HG02798 (cell line): ENCODE data around the gene NCR1.
"Not testable (repeated sequence)": the region's sequence is repeated elsewhere in the genome, so short reads cannot be mapped to it uniquely, and the experiment has no call there.

Source experiments
- ATAC-seq: cut with Tn5 transposase; IDR thresholded peaks from one replicate; pipeline ENCODE4 v1.9.1; 2021; ENCODE audit warnings: mild to moderate bottlenecking; ENCODE audit not compliant: unreplicated experiment, poor library complexity

NCR1 gene

DNA sequence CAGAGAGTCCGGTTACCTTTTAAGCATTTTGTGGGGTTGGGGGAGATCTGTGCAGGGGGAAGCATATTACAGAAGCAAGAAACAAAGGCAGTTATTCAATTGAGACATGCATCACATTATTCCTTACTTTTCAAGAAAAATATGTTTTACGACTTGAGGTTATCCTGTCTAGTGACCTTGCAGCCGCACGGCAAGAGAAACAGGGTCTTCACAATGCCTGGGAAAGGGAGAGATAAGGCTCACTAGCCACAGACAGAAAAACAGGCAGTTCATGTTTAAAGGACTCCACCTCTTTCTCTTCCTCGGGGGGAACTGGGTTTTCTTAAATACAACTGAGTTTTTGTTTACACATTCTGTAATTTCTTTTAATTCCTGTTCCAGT is 536 bp upstream of the NCR1 start:
- ATAC-seq: no peak

DNA sequence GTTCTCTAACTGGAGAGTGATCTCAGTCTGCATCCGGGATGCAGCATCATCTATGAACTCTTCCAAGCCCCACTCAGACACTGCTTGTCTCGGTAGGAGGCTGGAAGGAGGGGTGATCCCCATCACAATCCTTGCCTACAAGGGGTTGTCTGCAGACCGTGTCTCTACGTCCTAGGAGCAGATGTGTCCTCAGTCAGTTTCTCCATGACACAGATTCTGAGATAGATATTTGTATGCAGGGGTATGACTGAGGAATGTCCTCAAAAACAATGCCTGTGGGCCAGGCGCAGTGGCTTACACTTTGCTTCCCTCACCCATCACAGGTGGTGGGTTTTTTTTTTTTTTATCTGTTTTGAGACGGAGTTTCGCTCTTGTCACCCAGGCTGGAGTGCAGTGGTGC is 871 bp downstream of the NCR1 start:
- no peak for ATAC-seq

DNA sequence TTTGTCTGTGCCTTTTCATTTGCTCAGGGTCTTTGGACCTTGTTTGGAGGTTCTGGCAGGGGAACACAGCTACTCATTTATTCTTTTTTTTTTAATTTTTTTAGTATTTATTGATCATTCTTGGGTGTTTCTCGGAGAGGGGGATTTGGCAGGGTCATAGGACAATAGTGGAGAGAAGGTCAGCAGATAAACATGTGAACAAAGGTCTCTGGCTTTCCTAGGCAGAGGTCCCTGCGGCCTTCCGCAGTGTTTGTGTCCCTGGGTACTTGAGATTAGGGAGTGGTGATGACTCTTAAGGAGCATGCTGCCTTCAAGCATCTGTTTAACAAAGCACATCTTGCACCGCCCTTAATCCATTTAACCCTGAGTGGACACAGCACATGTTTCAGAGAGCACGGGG is 2.0 kb downstream of the NCR1 start:
- not testable (repeated sequence) for ATAC-seq

DNA sequence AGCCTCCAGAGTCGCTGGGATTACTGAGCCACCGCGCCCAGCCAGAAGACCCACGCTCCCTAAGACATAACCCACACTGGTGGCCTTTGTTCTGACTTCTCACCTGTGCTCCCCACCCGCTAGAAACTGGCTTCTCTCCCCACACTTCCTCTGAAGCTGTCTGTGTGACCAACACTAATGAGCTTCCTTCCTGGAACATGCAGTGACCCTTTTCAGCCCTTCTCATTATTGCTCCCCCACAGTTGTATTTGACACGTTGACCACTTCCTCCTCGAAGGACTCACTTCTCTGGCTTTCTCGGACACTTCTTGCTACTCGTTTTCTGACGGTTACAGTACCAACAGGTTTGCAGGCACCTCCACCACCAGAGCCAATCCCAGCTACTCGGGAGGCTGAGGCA is 10.9 kb downstream of the NCR1 start:
- no peak for ATAC-seq

DNA sequence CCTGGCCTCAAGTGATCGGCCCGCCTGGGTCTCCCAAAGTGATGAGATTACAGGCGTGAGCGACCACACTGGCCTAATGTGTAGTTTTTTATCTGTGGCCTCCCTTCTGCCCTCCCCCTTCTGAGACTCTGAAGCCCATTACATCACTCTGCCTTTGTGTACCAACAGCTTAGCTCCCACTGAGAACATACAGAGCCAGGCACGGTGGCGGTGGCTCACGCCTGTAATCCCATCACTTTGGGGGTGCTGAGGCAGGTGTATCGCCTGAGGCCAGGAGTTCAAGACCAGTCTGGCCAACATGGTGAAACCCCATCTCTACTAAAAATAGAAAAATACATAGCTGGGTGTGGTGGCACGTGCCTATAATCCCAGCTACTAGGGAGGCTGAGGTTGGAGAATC is 12.6 kb downstream of the NCR1 start:
- no peak for ATAC-seq

DNA sequence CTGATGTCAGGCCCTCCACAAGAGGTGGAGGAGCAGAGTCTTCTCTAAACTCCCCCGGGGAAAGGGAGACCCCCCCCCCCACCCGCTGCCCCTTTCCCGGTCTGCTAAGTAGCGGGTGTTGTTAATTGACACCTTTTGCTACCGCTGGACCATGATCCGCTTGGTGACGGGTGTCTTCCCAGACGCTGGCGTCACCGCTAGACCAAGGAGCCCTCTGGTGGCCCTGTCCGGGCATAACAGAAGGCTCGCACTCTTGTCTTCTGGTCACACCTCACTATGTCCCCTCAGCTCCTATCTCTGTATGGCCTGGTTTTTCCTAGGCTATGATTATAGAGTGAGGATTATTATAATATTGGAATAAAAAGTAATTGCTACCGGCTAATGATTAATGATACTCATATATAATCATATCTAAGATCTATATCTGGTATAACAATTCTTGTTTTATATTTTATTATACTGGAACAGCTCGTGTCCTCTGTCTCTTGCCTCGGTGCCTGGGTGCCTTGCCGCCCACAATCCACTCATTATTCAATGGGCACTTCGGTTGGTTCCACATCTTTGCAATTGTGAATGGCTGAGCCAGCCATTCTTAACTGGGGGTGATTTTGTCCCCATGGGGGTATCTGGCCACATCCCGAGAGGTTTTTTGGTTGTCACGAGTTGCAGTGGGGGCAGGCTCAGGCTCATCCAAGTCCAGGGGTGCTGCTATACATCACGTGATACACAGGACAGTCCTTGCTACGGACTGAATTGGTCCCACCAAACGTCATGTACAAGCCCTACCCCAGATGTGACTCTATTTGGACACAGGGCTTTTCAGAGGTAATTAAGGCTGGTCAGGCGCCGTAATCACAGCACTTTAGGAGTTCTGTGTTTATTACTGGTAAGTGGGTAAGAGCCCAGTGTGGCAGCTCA is 14.0 kb downstream of the NCR1 start:
- ATAC-seq: not testable (repeated sequence)

DNA sequence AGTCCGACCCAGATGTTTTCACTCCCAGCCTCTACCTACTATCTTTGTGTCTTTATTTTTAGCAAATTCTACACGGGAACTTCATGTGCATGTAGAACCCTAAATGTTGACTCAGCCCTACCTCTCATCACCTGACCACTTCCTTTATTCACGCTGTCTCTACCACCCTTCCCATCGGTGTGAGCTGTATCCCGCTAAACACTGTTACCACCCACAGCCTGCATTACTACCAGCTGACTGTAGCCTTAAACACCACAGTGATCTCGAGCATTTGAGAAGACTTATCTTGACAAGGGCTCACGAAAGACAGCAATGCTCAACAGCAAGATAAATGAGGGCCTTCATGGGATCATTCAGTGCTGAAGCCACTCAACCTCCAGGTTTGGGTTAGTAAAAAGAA is 15.1 kb downstream of the NCR1 start:
- ATAC-seq: no peak

DNA sequence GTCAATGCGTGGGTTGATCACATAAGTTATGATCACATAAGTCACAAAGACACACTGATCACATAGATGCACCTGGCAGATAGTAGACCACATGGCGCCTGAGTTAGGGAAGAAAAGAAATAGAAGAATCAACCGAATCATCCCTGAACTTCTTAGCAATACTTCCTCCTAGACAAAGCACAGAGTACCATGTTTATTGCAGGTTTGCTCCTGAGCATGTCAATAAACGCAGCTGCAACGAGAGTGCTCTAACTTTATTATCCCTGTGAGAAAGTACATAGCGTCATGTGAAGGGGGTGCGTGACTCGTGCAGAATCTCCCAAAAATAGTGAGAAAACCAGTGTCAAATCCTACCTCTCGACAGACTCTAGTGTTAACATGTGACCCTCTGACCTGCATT is 17.3 kb downstream of the NCR1 start:
- no peak for ATAC-seq

DNA sequence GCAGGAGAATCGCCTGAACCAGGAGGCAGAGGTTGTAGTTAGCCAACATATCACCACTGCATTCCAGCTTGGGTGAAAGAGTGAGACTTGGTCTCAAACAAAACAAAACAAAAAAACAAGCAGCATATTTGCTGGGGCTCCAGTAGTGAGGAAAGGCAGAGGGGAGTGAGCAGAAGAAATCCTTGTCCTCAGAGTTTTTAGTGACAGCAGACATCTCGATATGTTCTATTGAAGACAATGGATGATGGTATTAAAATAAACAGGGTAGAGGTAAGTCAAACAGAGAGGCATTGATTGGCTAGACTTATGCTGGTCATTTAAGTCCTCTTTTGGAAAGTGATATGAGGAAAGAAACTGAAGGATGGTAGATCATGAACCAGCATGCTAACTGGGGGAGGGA is 22.4 kb downstream of the NCR1 start:
- ATAC-seq: no peak

DNA sequence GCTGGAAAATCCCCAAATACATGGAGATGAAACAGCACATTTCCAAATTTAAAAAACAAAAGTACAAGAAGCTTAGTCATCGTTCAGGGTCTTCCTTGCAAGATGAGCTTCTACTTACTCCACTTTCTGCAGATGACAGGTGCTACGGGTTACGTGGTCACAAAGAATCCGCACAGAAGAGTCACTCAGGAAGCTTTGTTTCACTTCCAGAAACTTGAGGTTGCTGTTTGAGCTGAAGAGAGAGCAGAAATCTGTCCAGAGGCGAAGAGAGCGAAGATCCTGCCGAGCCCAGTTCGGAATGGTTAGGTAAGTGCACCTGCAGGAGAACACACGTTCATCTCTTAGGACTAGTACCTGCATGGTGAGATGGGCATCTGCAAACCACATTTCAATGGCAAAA is 32.0 kb downstream of the NCR1 start:
- no peak for ATAC-seq

DNA sequence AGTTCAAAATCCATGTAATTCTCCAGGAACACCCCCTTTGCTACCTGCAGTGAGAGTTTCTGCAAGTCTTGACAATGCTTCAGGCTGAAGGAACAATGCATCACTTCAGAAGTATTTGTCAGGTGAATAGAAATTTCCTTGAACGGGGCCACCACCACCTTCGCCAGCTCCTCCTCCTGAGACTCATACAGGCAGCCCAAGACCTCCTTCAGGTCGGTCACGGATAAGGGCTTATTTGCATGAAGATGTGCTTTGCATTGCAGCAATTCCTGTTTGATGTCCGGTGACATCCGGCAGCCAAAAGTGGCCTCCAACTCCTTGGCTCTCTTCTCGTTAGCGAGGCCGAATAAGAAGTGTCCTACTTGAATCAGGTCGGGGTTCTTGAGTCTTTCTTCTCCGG is 33.0 kb downstream of the NCR1 start:
- no peak for ATAC-seq

DNA sequence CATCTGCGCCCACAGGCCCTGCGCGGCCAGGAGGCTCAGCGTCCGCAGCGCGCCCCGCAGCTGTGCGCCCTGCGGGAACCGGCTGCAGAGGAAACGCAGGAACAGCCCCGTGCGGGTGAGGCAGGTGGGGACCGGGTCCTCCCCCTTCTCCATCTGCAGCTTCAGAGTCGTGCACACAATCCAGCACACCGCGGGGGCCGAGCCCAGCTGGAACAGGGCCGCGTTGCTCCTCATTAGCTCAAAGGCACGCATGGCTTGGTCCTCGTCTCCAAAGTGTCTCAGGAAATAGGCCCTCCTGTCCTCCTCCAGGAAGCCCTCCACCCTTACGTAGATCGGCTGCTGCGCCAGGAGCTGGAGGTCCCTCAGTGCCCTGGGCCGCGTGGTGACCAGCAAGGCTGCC is 33.6 kb downstream of the NCR1 start:
- not testable (repeated sequence) for ATAC-seq

DNA sequence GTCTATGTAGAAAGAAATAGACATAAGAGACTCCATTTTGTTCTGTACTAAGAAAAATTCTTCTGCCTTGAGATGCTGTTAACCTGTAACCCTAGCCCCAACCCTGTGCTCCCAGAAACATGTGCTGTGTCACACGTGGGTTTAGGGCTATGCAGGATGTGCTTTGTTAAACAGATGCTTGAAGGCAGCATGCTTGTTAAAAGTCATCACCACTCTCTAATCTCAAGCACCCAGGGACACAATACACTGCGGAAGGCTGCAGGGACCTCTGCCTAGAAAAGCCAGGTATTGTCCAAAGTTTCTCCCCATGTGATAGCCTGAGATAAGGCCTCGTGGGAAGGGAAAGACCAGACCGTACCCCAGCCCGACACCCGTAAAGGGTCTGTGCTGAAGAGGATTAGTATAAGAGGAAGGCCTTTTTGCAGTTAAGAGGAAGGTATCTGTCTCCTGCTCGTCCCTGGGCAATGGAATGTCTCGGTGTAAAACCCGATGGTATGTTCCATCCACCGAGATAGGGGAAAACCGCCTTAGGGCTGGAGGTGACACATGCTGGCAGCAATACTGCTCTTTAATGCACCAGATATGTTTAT is 37.9 kb downstream of the NCR1 start:
- ATAC-seq: not testable (repeated sequence)

DNA sequence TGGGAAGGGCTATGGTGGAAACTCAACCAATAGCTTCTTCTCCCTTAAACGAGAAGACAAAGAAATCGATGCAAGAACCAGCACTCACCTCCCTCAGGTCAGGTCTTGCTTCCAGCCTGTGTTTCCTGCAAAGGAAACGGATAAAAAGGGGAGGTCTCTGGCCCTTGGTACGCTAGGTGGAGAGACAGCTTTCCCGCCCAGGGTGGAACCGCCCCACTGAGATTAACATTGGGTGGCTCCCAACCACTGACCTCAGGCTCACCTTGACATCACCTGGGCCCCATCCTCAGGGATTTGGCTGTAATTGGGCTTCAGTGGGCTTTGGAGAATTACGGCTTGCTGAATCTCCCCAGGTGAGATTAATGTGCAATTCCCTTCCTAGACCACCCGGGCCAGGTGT is 41.4 kb downstream of the NCR1 start, which contains the start of gene NLRP7:
NLRP7 (minus strand) TSS at position 150 of the 400 bp plus-strand sequence.
- no peak for ATAC-seq

DNA sequence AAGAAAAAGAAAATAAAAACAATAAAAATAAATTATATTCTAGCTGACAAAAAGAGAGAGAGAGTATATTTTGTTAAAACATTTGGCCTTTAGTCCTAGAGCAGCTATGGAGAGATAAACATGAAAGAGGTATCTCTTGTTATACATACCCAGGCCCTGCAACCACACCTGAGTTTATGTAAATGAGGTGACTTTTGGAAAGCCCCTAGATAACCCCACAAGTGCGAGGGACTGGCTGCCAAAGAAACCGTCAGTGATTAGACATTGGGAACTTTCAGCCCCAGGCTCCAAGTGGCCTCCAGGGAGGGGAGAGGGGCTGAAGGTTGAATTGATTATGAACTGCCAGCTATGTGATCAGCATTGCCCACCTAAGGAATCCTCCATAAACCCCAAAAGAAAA is 43.5 kb downstream of the NCR1 start:
- no peak for ATAC-seq

DNA sequence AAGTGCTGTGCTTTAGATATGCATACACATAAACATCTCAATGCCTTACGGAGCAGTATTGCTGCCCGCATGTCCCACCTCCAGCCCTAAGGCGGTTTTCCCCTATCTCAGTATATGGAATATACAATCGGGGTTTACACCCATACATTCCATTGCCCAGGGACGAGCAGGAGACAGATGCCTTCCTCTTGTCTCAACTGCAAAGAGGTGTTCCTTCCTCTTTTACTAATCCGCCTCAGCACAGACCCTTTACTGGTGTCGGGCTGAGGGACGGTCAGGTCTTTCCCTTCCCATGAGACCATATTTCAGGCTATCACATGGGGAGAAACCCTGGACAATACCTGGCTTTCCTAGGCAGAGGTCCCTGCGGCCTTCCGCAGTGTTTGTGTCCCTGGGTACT is 44.6 kb downstream of the NCR1 start:
- ATAC-seq: not testable (repeated sequence)

DNA sequence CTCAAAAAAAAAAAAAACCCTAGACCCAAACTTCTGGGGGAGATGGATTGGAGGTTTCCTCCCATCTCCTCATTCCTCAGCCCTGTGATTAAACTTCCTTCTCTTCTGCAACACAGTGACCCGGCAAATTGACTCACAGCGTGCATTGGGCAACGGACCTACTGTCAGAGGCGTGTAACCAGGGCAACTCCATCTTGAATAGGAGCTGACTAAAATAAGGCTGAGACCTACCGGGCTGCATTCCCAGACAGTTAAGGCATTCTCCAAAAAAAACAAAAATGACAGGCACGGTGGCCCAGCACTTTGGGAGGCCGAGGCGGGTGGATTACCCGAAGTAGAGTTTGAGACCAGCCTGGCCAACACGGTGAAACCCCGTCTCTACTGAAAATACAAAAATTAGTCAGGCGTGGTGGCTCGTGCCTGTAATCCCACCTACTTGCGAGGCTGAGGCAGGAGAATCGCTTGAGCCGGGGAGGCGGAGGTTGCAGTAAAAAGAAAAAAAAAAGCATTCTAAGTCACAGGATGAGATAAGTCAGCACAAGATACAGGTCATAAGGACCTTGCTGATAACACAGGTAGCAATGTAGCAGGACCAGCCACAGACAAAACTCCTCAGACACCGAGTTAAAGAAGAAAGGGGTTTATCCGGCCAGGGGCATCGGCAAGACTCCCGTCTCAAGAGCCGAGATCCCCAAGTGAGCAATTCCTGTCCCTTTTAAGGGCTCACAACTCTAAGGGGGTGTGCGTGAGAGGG is 46.8 kb downstream of the NCR1 start:
- no peak for ATAC-seq

DNA sequence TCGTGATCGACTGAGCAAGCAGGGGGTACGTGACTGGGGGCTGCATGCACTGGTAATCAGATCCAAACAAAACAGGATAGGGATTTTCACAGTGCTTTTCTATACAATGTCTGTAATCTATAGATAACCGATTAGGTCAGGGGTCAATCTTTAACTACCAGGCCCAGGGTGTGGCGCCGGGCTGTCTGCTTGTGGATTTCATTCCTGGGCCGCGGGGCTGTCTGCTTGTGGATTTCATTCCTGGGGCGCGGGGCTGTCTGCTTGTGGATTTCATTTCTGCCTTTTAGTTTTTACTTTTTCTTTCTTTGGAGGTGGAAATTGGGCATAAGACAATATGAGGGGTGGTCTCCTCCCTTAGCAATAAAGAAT is 47.4 kb downstream of the NCR1 start:
- not testable (repeated sequence) for ATAC-seq

DNA sequence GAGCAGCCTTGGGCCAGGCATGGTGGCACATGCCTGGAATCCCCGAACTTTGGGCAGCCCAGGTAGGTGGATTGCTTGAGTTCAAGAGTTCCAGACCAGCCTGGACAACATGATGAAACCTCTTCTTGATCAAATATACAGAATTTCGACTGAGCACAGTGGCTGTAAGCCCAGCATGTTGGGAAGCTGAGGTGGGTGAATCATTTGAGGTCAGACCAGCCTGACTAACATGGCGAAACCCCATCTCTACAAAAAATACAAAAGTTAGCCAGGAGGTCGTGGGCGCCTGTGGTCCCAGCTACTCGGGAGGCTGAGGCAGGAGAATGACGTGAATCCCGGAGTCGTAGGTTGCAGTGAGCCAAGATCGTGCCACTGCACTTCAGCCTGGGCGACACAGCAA is 49.4 kb downstream of the NCR1 start:
- ATAC-seq: no peak

DNA sequence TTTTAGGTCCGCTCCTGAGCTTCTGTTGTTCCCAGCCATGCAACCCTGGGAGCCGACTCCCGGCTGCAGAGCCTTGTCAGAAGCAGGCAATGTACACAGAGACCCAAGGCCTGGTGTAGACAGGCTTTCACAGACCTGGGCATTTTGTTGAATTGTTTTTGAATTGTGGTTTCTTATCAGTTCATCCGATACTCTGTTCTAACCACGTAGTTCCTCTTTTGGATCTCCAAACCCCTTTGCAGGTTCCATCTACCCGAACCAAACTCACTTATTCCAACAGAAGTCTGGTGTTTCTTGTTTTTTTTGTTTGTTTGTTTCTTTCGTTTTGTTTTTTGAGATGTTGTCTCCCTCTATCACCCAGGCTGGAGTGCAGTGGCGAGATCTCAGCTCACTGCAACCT is 53.9 kb downstream of the NCR1 start:
- no peak for ATAC-seq
